CD4-positive, alpha-beta T cell treated with Interleukin-12 subunit alpha and Interleukin-12 subunit beta, for 1 hour (primary cell): ENCODE measurements around the gene GPR3.
A peak's percentile ranks its signal among the peaks of the same experiment; 100 is the strongest.

Experiments used
- DNase-seq: peaks from one replicate; pipeline ENCODE4 v3.0.0-alpha.2; 2020

The GPR3 gene

DNA sequence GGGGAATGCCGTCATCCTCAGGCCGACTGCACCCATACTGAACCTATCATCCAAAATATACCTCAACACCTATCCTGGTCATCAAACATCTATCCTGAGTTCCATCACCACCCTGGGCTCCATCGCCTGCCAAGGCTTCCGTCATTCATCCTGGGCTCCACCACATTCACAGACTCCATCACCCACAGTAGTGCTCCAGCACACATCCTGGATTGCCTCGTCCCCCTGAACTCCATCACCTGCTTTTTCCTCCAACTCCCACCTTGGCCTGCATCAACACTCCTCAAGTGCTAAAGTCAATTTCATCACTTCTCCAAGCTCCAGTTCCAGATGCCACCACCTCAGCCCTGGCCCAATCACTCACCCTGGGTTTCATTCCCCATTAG lies 33.5 kb upstream of the GPR3 start:
- DNase-seq: no peak

DNA sequence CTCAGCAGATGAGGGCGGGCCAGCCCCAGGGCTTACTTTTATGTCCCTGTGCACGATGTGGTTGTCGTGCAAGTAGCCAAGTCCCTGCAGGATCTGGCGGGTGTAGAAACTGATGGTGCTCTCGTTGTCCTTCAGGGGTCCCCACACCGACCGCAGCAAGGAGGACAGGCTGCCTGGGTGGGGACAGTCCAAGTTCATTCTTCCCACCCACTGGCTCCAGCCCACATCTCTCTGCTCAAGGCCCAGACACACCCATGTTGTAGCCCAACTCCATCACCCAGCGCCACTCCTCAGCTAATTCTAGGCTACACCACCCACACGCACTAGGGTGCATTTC lies 32.6 kb upstream of the GPR3 start:
- DNase-seq: no peak

DNA sequence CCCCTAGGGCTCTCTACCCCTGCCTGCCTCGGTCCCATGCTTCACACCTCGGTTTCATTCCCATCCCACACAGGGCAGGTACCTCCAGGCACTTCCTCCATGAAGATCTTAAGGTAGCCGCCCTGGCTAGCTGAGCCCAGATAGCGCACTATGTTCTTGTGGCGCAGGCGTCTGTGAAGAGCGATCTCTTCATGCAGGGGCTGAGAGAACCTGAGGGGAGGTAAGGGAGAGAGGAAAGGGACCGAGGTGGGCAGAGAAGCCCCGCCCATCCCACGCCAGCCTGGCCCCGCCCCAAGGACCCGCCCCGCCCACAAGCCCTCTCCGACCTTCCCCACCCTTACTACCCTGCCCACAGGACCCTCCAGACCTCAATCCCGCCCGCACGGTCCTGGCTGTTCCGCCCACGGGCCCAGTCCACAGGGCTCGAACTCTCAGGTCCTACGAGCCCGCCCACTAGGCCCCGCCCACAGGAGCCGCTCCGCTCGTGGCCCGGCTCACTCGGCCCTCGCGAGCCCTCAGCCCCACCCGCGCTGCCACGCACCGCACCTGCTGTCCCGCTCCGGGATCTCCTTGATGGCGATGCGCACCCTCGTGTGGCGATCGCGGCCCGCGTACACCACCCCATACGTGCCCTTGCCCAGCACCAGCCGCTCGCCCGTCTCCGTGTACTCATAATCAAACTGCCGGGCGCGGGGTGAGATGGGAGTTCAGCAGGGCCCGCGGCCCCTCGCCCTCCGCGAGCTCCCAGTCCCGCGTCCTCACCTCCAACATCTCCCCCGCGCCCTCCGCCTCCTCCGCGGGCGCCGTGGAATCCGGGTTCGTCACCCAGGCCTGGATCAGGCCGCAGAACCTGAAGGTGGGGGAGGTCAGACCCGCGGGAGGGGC lies 32.0 kb upstream of the GPR3 start:
- peak; percentile 66 for DNase-seq

DNA sequence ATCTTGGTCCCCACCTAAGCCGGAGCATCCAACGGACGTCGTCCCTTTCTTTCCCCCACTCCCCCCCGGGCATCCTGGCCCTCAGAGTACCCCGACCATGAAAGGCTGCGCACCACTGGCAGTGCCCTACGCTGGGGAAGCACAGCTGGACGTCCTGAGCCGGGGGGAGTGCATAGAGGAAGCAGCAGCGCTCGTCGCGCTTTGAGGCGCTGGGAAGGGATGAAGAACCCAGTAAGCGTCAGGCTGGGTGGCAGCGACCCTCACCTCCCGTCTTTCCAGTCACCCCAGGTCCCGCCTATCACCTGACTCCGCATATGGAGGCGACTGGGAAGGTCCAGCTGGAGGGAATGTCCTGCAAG lies 31.4 kb upstream of the GPR3 start:
- no peak for DNase-seq

DNA sequence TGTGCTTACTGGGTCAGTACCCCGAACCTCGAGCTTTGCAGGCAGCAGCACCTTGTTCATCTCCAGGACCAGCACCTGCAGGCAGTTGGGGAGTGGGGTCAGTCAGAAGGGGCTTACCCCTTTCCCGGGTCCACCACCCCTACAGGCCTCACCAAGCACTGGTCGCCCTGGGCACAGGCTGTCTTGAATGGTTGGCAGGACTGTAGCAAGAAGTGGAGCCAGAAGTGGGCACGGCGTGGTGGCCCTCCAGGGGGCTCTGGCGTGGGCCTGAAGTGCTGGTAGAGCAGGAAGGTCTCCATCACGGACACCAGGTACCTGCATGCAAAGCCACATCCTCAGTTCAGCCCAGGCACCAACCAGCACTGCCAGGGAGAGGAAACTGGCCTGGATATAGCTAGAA lies 30.9 kb upstream of the GPR3 start:
- no peak for DNase-seq

DNA sequence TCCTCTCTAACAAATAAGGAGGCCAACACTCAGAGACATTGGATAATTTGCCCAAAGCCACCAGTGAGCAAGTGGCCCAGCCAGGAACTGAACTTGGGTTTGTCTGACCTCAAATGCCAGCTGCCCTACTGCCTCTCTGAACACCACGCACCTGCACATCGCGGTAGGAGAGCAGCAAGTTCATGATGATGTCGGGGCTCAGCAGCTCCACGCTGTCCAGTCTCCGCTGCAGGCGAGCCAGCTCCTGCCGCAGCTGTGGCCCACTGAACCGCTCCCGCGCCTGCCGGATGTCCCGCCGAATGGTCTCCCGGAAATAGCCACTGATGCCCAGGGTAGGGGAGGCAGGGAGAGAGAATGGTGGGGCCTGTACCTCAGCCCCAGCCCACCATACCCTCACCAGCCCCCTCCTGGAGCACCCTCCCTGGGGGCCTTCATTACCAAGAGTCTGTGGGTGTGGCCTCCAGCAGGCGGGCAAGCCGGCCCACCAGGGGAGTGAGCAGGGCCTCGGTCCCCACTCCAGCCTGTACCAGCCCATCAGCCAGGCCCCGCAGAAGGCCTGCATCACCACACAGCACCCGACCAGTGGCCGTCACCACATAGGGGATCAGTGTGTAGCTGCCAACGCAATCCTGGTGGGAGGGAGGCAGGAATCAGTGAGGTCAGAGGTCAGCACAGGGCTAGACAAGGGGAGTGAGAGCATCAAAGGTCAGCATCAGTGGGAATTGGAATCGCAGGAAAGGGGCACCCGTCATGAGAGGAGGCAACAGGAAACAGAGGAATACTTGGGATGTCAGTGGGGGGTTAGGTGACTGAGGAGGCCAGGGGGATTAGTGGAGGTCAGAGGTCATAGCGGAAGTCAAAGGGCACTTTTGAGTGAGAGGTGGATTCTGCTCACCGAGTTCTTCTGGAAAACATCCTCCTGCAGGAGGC lies 28.4 kb upstream of the GPR3 start:
- no peak for DNase-seq

DNA sequence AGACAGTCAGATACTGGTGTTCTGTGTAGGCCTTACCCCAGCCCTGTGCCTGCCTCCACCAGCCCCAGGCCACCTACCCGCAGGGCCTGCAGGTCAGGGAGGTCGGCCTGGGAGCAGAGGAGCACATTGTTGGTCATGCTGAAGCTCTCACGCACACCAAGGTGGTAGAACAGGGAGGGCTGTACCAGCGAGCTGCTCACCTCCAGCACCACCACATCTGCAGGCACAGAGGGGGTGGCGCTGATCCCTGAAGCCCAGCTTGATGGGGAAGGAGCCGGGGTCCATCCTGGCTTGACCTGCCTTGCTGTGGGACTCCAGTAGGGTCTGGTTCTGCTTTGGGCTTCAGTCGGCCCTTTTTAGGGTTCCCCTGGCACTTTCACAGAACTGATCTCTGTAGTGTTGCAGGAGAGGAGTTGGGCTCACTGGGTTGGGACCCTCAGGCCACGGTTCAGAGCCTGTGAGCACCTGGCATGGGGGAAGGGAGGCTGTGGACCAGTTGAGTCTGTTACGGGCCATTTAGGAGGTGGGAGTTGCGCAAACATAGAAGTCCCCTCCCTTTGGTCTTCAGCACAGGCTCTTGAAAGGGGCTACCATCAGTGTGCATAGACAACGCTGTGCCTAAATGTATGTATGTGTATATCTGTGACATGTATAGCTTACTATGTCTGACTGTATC lies 27.6 kb upstream of the GPR3 start:
- no peak for DNase-seq

DNA sequence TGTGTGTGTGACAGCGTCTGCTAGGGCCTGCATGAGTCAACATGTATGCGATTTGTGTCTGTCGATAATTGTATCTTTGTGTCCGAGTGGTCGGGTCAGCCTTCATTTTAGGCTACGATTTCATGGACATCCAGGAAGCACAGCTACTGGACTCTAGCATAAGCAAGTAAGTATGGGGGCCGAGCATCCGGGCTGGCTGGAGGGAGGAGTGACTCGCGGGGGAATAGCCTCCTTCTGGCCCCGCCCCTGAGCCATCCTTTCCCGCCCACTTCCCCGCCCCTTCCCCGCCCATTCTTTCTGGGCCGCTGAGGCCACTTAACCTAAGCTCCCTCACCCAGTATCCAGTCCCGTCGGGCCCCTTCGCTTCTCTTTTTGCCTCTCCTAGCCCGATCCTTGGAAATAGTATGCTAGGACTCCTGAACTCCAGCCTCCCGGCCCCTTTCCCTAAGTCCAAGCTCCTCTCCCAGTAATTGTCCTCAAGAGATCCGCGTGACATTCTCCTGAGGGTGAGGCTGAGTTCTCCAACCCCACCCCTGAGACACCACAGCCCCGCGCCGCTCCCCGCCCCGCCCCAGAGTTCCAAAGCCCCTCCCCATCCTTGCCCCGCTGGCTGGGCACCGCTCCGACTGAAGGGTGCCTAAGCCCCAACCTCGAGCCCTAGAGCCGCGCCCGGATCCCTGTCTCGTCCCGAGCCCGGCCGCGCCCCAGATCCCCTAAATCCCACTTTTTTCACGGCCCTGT lies 26.9 kb upstream of the GPR3 start:
- peak; percentile 84 for DNase-seq

DNA sequence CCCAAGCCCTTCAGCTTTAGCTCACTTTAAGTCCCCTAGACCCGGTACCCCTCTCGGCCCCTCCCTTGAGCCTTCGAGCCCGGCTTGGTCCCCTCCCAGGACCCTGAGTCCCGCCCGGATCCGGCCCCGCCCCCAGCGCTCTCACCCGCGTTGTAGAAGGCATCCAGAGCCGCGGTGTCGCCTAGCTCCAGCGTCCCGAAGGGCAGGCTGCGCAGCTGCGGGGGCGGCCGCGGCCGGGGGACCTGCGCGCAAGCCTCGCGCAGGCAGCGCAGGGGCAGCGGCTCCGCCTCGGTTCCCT lies 26.4 kb upstream of the GPR3 start:
- DNase-seq: peak; percentile 72

DNA sequence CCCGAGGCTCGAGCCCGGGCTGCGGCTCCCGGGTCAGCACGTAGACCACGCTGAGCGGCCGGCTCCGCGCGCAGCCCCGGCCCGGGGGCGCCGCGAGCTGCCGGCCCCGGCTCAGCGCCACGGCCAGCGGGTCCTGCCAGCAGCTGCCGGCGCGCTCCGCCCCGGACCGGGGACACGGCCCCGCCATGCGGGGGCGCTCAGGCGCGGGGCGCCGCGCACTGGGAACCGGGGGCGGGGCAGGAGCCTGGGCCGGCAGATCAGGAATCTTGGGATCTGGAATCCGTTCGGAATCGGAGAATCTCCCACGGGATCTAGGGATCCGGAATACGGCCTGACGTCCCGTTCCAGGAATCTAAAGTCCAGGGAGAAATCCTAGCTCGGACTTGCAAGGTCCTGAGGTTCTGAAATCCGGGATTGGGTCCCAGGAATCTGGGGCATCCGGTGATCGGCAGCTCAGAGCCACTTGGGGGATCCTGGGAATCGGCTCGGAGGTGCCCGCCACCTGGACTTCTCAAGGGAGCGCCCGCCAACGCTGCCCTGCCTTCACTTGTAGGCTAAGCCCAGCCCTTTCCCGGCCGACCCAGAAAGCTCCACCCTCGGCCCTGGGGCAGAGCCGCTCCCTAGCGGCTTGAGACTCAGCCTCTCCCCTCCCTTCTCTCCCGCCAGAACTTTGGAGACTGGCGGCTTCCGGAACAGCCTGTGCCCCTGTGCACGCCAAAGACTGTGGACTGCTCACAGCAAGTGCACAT lies 25.8 kb upstream of the GPR3 start, which contains the start of gene MAP3K6:
Gene MAP3K6 (minus strand): TSS at position 551 of the 749 bp plus-strand sequence. CDS start 364 bp downstream, at position 187.
- no peak for DNase-seq

DNA sequence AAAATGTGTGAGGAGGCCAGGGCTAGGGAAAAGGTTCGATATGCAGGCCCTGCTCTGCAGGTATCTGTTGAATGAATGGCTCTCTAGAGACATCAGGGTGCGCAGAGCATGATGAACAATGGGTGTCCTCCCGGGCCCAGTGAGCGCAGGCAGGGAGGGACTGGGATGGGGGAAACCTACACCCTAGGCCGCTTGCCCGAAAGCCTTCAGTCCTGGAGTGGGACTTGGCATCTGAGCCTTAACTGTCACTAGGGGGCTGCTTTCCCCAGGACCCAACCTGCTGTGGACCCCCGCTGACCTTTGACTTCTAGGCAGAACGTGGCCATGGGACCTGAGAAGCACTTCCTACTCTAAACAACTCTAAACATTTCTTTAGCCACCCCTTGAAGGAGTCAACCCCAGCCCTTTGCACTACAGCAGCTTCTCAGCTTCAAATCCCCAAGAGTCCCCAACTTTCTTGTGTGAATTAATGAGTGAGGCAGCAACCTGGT lies 25.2 kb upstream of the GPR3 start:
- no peak for DNase-seq

DNA sequence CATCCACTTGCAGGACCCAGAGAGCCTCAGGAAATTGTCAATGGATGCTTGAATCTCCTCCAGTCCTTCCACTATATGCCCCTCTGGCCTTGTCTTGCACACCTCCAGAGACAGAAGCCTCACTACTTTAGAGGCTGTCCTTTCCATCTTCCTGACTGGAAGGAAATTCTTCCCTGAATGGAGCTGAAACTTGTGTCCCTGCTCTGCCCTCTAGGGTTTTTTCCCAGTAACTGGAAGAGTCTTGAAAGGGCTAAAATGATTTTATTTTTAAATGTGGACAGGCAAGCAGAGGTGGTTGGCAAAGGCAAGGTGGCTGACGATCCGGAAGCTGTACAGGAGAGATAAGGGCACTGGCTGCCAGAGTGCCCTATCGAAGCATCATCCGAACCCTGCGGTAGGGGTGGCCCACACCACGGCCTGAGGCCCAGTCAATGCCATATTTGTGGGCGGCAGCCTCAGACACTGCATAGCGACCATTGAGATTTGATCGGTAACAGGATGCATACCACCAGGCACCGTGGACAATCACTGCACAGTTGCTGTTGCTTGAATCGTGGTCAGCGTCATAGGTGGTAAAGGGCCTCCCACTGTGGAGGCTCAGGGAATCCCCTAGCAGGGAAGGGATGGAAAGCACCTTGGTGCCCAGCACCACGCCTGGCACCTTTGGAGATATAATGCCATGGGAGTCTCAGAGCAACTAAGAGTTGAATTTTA lies 23.4 kb upstream of the GPR3 start:
- no peak for DNase-seq

DNA sequence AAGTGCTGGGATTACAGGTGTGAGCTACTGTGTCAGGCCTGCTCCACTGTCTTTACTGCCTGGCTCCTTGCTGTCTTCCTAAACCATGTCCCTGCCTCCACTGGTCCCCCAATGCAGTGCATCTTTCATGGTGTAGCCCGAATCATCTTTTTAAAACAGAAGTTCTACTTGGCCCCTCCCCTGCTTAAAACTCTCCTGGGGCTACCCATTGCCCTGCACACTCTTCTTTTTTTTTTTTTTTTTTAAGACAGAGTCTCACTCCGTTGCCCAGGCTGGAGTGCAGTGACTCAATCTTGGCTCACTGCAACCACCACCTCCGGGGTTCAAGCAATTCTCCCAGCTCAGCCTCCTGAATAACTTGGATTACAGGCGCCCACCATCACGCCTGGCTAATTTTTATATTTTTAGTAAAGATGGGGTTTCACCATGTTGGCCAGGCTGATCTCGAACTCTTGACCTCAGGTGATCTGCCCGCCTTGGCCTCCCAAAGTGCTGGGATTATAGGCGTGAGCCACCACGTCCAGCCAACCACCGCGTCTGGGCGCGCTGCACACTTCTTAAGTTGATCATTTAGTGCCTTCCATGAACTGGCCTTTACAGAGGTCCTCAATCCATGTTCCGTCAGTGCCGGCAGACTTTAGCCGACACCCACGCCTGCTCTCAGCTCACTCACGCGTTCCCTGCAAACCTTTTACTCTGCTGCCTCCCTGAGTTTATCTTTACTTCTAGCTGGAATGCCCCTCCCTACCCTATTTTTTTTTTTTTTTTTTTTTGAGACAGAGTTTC lies 20.2 kb upstream of the GPR3 start:
- DNase-seq: no peak

DNA sequence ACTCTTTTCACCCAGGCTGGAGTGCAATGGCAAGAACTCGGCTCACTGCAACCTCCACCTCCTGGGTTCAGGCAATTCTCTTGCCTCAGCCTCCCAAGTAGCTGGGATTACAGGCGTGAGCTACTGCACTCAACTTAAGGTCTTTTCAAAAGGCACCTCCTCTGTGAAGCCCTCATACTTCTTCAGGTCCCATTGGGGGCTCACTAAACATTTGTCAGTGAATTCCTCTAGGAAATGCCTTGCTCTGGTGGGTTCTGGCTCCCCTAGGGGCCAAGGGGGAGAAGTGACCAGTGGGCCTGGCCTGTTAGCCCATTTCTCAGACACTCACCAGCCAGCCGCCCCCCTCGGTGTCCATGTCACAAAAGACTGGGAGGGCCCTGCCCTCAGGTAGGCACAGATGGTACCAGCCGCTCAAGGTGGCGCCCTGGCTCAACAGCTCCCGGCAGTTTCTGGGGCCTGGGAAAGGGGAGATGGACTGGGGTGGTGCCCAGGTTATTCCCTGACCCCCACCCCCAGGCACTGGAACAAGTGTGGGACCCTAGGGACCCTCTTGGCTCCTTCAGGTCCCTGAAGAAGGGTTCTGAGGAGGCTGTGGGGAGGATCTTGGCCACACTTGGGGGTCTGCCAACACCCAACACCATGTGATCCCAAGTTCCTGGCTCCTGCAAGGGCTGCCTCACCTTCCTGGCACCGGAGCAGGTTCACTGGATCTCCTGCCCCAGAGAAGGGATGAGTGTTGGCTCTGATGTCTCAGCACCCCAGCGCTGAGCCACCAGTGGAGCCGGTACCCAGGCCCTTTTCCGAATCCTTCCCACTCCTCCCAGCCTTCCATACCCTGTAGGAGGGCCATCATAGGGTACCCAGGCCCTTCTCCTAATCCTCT lies 19.4 kb upstream of the GPR3 start:
- no peak for DNase-seq

DNA sequence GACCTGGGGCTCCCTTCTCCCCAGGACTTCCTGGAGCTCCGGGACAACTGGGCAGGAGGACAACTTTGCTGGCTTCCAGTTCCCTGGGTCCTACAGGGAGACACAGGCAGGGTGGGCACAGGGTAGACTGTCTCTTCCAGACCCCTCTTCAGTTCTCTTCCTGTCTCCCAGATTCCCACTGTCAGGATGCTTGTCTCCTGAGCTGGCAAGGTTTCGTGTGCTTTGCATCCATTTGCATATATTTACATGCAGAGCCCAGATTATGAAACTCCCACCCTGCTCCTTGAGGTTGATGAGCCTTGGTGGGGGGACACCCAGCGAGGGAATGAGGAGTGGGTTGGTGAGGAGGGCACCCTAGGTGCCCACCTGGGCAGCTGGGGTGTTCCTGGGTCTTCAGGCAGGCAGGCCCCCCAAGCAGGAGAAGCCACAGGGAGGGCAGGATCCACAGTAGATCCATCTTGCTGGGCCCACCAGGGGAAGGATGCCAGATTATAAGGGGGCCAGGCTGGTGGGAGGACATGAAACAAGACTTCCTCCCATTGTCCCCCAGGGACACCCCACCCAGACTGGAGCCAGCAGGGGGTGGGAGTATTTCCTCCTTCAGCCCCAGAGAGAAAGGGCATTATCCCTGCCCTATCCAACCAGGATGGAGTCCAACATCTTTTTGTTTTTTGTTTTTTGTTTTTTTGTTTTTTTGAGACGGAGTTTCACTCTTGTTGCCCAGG lies 17.9 kb upstream of the GPR3 start, which contains the start of gene FCN3:
Gene FCN3 (minus strand): TSS at position 463 of the 725 bp plus-strand sequence. CDS start 6 bp downstream, at position 457.
- no peak for DNase-seq

DNA sequence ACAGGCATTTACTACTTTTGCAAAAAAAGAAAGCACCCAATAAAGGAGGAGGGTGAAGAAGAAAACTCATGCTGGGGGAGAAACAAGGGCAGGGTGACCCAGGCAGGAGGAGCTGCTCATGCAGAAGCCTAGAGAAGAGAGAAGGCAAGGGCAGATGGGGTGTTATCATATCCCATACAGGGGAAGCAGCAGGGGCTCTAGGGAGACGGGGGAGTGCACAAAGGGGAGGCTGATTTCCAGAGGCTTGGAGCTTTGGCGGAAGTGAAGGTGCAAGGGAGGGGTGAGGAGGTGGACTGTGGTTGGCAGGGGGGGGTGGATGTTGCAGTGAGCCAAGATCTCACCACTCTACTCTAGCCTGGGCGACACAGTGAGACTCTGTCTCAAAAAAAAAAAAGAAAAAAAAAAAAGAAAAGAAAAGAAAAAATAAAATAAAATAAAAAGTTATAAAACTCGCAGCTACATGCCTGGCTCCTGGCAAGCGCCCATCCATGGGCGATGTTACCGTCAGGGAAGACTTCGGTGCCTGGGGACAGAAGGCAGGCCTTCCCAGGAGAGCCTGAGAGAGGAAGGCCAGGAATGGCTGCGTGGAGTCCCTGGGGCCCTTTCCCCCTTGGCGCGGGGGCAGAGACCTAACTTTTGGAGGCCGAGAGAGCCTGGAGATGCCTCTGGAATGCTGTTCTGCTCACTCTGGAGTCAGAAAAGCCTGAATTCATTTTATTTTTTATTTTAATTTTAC lies 14.5 kb upstream of the GPR3 start:
- DNase-seq: no peak

DNA sequence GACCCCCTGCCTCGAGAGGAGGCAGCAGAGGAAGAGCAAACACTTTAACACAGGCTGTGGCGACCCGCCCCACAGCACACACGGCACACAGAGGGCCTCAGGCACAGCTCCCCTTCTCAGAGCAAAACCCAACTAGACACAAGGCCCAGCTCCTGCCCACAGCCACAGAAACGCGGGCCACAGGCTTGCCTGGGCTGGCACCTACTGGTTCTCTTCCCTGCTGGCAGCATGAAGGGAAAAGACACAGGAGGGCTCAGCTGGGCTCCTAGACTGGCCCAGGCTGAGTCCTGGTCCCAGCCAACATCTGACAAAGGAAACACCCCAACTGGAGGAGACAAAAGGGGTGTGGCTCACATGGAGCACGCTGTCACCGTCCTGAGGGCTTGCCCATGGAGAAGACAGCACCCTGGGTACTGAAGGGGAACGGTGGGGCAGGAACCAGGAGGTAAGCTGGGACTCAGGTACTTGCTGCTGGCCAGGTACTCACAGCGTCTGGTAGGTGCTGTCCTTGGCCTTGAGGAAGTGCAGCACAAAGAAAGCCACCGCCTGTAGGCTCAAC lies 12.8 kb upstream of the GPR3 start:
- DNase-seq: no peak
